GM12873 (cell line): ENCODE results near the gene TRIP4.

ENCODE experiments used
- TF ChIP-seq, protein P1 (sequence below): IDR thresholded peaks from 2 replicates; pipeline ENCODE4 v1.5.1; 2012; ENCODE audit warnings: low read depth, mild to moderate bottlenecking, moderate library complexity, low read length, control low read depth; ENCODE audit not compliant: insufficient read depth; ENCODE audit errors: missing control alignments

The TRIP4 gene

DNA sequence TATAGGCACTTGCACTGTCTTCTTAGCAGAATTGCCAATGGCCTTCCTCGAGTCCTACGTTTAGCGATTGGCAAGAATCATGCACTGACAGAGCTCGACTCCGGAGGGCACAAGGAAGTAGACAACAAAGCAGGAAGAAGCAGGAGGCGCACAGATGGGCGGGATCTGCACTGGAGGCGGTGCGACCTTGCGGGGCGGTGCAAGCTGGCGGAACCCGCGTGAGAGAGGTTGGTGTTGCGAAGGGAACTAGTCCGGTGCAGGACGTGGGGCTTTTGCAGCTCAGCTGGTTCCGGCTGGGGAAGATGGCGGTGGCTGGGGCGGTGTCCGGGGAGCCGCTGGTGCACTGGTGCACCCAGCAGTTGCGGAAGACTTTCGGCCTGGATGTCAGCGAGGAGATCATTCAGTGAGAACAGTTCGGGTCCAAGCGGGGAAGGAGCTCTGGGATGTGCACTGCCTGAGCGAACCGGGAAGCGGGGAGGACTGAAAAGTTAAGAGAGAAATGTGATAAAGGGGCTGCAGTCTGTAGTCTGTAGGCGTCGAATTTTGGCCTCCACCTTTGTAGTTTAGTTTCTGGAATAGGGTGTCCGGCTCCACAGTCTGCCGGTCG, at the start of gene TRIP4:
Gene TRIP4 (plus strand): TSS at position 275 of the 607 bp plus-strand sequence. CDS start 28 bp downstream, at position 303.
- TF ChIP-seq, protein P1, sequence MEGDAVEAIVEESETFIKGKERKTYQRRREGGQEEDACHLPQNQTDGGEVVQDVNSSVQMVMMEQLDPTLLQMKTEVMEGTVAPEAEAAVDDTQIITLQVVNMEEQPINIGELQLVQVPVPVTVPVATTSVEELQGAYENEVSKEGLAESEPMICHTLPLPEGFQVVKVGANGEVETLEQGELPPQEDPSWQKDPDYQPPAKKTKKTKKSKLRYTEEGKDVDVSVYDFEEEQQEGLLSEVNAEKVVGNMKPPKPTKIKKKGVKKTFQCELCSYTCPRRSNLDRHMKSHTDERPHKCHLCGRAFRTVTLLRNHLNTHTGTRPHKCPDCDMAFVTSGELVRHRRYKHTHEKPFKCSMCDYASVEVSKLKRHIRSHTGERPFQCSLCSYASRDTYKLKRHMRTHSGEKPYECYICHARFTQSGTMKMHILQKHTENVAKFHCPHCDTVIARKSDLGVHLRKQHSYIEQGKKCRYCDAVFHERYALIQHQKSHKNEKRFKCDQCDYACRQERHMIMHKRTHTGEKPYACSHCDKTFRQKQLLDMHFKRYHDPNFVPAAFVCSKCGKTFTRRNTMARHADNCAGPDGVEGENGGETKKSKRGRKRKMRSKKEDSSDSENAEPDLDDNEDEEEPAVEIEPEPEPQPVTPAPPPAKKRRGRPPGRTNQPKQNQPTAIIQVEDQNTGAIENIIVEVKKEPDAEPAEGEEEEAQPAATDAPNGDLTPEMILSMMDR = peak; percentile 8

DNA sequence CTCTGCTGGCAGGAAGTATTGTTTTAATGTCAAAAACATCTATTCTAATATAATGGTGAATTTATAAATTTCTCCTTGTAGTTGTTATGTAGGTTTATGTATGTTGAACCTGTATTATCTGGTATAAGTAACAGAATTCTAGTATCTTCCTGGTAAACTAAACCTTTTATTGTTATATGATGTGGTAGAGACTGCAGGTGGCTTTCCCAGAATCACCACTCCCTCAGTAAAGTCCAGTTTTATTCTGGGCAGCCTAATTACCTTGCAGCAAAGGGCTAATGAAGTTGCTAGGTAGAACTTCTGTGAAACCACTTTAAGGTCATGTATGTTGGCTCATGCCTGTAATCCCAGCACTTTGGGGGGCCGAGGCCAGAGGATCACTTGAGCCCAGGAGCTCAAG, 47.3 kb upstream of the TRIP4 start:
- TF ChIP-seq, protein P1 = no peak

DNA sequence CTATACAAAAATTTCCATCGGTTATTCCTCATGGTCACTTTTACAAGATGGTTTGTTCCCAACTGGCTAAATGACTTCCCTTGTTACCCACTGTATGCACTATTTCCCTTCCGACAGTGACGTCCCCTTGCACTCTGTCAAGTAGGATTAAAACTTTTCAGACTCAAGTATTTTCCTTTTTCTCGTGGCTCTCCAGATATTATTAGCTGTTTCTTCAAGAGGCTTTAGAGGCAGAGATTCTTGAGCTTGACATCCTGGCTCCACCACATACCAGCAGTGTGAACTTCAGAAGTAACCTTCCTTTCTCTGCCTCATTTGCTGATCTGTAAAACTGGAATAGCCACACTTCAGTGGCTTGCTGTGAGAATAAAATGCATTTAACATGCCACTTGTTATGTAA, 45.7 kb upstream of the TRIP4 start:
- TF ChIP-seq, protein P1 = no peak

DNA sequence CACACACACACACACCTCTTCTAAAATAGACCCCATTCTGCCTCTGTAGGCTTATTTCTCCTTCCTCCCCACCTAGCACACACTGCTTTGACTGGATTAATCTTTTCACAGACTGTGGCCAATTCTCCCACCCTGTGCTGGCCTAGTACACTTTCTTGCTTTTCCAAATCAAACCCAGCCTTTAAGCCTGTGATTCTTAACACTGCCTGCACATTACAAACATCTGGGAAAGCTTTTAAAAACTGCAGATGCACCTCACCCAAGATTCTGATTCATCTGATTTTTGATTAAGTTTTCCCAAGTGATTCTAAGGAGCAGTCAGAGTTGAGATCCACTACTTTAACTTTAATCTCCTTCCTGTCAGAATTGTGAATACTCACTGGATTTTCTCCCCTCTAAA, 44.4 kb upstream of the TRIP4 start:
- TF ChIP-seq, protein P1 = no peak

DNA sequence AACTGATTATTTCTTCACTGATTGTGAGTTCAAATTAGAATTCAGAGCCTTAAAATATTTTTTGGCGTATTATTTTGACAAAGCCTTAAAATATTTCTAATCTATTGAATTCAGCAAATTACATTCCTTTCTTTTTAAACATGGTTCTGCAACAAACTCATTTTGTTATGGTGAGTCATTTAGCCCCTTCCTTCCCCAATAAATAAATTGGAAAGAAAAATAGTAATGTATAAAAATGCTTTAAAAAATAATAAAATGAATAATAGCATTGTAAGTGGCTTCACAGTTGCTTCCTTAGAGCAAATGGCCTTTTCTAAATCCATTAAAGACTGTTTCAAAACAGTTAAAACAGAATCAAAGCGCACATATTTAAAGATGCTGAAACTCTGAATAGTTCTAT, 43.8 kb upstream of the TRIP4 start:
- TF ChIP-seq, protein P1 = no peak

DNA sequence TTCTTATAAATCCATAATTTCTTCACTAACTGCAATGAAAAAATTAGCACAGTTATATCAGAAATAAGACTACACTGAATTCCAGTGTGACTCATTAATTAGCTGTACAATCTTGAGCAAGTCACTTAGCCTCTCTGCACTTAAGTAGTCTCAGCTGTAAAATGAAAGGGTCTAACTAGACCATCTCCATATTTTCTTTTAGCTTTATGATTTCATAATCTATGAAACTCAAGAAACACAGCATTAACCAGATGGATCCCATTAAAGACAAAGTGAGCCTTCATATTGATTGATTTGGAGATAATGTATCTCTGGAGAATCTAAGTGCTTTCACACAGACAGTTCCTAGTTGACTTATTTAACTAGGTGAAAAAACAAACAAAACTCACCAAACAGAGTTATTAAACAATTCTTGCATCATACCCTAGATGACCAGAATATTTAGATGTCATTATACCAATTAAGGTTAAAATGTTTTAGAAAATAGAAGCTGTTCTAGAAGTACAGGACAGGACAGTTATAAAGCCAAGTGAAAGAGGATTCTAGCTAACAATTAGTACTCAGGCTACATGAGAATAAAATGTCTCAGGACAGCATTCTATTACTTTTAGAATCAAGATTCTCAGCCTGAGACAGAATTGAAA, 42.9 kb upstream of the TRIP4 start:
- TF ChIP-seq, protein P1 = no peak

DNA sequence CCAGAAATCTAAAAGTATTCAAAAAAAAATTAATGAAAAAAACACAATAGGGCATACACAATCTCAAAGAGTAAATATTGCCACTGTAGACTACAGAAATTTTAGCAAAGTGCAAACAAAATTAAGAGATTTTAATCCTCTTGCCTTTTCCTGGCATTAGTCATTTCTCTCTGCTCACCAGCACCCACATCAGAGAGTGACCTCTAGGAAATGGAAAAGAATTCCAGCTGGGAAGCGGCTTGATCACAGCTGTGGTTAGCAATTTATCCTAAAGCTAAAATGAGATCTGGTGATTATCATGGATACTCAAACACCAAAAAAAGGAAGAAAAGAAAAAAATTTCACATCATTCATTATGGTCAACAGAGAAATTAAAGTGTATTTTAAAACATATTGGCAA, 39.2 kb upstream of the TRIP4 start:
- TF ChIP-seq, protein P1 = no peak
